ENCODE data around the gene LINGO3. TPM values are rescaled to one million over a fixed set of nuclear protein-coding genes. Genes with fewer than 3 reads are reported as not detected.
A peak's percentile ranks its signal among the peaks of the same experiment; 100 is the strongest.

Gene LINGO3
- total and polyA plus RNA-seq, 10 of the 15 experiments (the other 5 are each of a cell fraction or from before 2014, with no cell fraction given), result 0.09 to 2.0 (median 0.40) TPM; not detected in 5

DNA sequence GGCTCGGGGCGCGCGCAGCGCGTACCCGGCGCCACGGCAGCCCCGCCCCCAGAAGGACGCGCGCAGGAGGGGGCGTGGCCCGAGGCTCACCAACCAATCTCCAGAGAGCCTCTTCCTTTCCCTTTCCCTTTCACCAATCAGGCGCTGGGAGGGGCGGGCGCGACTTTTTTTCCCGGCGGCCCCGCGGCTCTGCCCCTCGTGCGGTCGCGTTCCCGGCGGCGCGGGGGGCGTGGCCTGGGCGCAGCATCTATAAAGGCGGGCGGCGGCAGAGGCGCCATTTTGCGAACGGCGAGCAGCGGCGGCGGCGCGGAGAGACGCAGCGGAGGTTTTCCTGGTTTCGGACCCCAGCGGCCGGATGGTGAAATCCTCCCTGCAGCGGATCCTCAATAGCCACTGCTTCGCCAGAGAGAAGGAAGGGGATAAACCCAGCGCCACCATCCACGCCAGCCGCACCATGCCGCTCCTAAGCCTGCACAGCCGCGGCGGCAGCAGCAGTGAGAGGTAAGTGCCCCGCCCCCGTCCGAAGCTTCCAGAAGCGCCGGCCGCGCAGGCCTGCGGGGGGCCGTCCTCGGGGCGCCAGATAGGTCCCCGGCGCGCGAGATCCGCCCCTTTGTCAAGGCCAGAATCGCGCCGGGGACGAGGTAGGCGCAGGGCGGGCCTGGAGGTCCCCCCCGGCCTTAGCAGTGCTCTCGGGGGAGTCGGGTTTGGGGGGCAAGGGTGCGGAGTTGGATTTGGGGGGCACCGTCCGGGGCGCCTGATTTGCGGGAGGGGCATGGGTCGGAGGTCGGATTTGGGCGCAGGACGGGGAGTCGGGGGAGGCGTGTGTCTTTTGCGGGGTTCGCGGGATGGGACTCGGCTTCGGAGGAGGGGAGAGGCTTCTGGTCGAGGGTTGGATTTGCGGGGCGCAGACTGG lies 38.5 kb downstream of the LINGO3 start:
- in situ Hi-C loops (cut with MboI), result loop anchor here (5.0 to 10.0 kb wide), 3 partner anchors 32 to 345 kb away; partner anchors contain the start of genes PLEKHJ1 and SF3A2
- intact Hi-C loops (cut with micrococcal nuclease; ENCODE audit: unreplicated experiment), result loop anchor here (5.0 to 10.0 kb wide), 4 partner anchors 102 to 515 kb away; partner anchors contain the start of genes IZUMO4, MOB3A, SGTA and THOP1
- TF ChIP-seq HDAC6 (IDR thresholded peaks at IDR 0.05; ENCODE audit: unreplicated experiment) (peak; percentile 66), CHD4 (IDR thresholded peaks at IDR 0.05) (no peak), ZSCAN29 (IDR thresholded peaks at IDR 0.05) (no peak), POU2F2 (IDR thresholded peaks at IDR 0.05; ENCODE audit: borderline replicate concordance, low read depth, low read length) (peak; percentile 81; the same call in 2 of the 3 replicates), TCF12 (IDR thresholded peaks at IDR 0.05; ENCODE audit: low read depth, low read length) (peak; percentile 57; the same call in 1 of the 2 replicates), KLF5 (IDR thresholded peaks at IDR 0.05; ENCODE audit: partially characterized antibody) (no peak), ZZZ3 (IDR thresholded peaks at IDR 0.05; ENCODE audit: control insufficient read depth, insufficient read length, low read depth) (no peak), PML (IDR thresholded peaks at IDR 0.05; ENCODE audit: low read length) (peak; percentile 99), PAX8 (IDR thresholded peaks at IDR 0.05) (no peak), CREB1 (IDR thresholded peaks at IDR 0.05; ENCODE audit: low read depth) (peak; percentile 71; the same call in 1 of the 2 replicates), POLR2AphosphoS2 (IDR thresholded peaks at IDR 0.05; ENCODE audit: low read depth, low read length) (peak; percentile 100), HCFC1 (IDR thresholded peaks at IDR 0.05; ENCODE audit: low read length) (peak; percentile 44; the same call in 1 of the 2 replicates), CBFB (IDR thresholded peaks at IDR 0.05; ENCODE audit: low read depth) (peak; percentile 77; the same call in 1 of the 2 replicates), RB1 (IDR thresholded peaks at IDR 0.05; ENCODE audit: borderline replicate concordance) (peak; percentile 47; the same call in 1 of the 2 replicates), RUNX3 (IDR thresholded peaks at IDR 0.05; ENCODE audit: low read length) (peak; percentile 49; the same call in 1 of the 2 replicates), TBL1XR1 (IDR thresholded peaks at IDR 0.05; ENCODE audit: low read depth, low read length) (peak; percentile 65)
- TF ChIP-seq, protein P1, sequence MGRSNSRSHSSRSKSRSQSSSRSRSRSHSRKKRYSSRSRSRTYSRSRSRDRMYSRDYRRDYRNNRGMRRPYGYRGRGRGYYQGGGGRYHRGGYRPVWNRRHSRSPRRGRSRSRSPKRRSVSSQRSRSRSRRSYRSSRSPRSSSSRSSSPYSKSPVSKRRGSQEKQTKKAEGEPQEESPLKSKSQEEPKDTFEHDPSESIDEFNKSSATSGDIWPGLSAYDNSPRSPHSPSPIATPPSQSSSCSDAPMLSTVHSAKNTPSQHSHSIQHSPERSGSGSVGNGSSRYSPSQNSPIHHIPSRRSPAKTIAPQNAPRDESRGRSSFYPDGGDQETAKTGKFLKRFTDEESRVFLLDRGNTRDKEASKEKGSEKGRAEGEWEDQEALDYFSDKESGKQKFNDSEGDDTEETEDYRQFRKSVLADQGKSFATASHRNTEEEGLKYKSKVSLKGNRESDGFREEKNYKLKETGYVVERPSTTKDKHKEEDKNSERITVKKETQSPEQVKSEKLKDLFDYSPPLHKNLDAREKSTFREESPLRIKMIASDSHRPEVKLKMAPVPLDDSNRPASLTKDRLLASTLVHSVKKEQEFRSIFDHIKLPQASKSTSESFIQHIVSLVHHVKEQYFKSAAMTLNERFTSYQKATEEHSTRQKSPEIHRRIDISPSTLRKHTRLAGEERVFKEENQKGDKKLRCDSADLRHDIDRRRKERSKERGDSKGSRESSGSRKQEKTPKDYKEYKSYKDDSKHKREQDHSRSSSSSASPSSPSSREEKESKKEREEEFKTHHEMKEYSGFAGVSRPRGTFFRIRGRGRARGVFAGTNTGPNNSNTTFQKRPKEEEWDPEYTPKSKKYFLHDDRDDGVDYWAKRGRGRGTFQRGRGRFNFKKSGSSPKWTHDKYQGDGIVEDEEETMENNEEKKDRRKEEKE (IDR thresholded peaks at IDR 0.05), result no peak
- TF ChIP-seq, protein P2, sequence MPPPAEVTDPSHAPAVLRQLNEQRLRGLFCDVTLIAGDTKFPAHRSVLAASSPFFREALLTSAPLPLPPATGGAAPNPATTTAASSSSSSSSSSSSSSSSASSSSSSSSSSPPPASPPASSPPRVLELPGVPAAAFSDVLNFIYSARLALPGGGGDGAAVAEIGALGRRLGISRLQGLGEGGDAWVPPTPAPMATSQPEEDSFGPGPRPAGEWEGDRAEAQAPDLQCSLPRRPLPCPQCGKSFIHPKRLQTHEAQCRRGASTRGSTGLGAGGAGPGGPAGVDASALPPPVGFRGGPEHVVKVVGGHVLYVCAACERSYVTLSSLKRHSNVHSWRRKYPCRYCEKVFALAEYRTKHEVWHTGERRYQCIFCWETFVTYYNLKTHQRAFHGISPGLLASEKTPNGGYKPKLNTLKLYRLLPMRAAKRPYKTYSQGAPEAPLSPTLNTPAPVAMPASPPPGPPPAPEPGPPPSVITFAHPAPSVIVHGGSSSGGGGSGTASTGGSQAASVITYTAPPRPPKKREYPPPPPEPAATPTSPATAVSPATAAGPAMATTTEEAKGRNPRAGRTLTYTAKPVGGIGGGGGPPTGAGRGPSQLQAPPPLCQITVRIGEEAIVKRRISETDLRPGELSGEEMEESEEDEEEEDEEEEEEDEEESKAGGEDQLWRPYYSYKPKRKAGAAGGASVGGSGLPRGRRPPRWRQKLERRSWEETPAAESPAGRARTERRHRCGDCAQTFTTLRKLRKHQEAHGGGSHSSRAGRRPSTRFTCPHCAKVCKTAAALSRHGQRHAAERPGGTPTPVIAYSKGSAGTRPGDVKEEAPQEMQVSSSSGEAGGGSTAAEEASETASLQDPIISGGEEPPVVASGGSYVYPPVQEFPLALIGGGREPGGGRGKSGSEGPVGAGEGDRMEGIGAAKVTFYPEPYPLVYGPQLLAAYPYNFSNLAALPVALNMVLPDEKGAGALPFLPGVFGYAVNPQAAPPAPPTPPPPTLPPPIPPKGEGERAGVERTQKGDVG (CRISPR knock-in tag; IDR thresholded peaks at IDR 0.05), result no peak

More for the DNA sequence above, 38.5 kb downstream of the LINGO3 start:
- H3K9ac ChIP-seq (ENCODE audit: control insufficient read depth, insufficient read depth, low read length), result peak overlapping the region; percentile 97
- BruUV-seq (replicated peaks), result TSS peak; percentile 71
- ATAC-seq (peak; percentile 61), DNase-seq (ENCODE audit: low read depth, low spot score) (peak; percentile 66), FAIRE-seq (no peak)
- peak overlapping the region; percentile 89 for H3K27ac ChIP-seq (ENCODE audit: control insufficient read depth, insufficient read depth)
- no peaks in the 10 kb centered on the region for H3K27me3 ChIP-seq (replicated peaks in 1 of 2; ENCODE audit: control insufficient read depth in 2 of 2, insufficient read depth in 2 of 2, low read length in 1 of 2)
- H3K4me2 ChIP-seq (ENCODE audit: control insufficient read depth, insufficient read depth), result peak overlapping the region; percentile 44; the same call in 1 of the 2 replicates
- WGBS (ENCODE audit: insufficient coverage, insufficient replicate concordance, low lambda C conversion rate, missing lambda C conversion rate), result 1% methylated on average over 87 of the region's 103 CpGs
- ChIA-PET POLR2A (interaction anchor here (0.5 to 3.1 kb wide), 3 partner anchors 8 to 184 kb away, joined by 3 to 36 read pairs (median 6); no protein-coding TSS in a partner anchor), SMC1A (ENCODE audit: uncharacterized antibody, unreplicated experiment) (interaction anchor here (1.0 kb wide), 1 partner anchor 11 kb away, joined by 3 read pairs; no protein-coding TSS in a partner anchor), CTCF (interaction anchor here (0.7 kb wide), 1 partner anchor 8 kb away, joined by 3 read pairs; no protein-coding TSS in a partner anchor), RAD21 (ENCODE audit: unreplicated experiment) (interaction anchor here (0.9 to 1.7 kb wide), 3 partner anchors 30 to 98 kb away, joined by 3 to 5 read pairs (median 4); no protein-coding TSS in a partner anchor)
- no peaks in the 10 kb centered on the region for H3K9me3 ChIP-seq (replicated peaks; ENCODE audit: control insufficient read depth, insufficient read depth, low read length)
- peaks cover 56% of the 10 kb centered on the region for H3K79me2 ChIP-seq (ENCODE audit: control insufficient read depth, insufficient read depth, low read length)
- H3K4me3 ChIP-seq, result peak overlapping the region; percentile 95
- peaks cover 13% of the 10 kb centered on the region for H4K20me1 ChIP-seq (ENCODE audit: control insufficient read depth, insufficient read depth)
- H2AFZ ChIP-seq (ENCODE audit: control insufficient read depth, low read depth, low read length), result peak overlapping the region; percentile 81
- H3K36me3 ChIP-seq (ENCODE audit: control insufficient read depth in 2 of 2, insufficient read depth in 2 of 2, low read length in 1 of 2), result peaks cover 4 to 13% of the 10 kb centered on the region in 2 experiments
- H3K4me1 ChIP-seq (ENCODE audit: control insufficient read depth, insufficient read depth, low read length), result peaks cover 21% of the 10 kb centered on the region

Data from GM12878 (cell line).